Renal cortex interstitium (tissue), 11 donors: ENCODE results near the gene THSD7A. TPM values are rescaled to one million over a fixed set of nuclear protein-coding genes. Genes with fewer than 3 reads are reported as not detected.

Experiments used
- DNase-seq, 11 donors: peaks; one replicate each; pipeline ENCODE4 v3.0.0-alpha.2; 2013; ENCODE audit warnings: low read depth in 9 of 11, low spot score in 4 of 11; ENCODE audit errors: extremely low read depth in 1 of 11
- polyA plus RNA-seq, 3 donors: library from polyadenylated mRNA; unstranded; fragments of 120-200 nt; gene quantifications; one replicate each; pipeline ENCODE4 v1.2.1, GENCODE V29; 2013; ENCODE audit not compliant: insufficient read length in 3 of 3

THSD7A gene
- polyA plus RNA-seq, 3 donors, result 58.2 to 63.1 (median 63.0) TPM

DNA sequence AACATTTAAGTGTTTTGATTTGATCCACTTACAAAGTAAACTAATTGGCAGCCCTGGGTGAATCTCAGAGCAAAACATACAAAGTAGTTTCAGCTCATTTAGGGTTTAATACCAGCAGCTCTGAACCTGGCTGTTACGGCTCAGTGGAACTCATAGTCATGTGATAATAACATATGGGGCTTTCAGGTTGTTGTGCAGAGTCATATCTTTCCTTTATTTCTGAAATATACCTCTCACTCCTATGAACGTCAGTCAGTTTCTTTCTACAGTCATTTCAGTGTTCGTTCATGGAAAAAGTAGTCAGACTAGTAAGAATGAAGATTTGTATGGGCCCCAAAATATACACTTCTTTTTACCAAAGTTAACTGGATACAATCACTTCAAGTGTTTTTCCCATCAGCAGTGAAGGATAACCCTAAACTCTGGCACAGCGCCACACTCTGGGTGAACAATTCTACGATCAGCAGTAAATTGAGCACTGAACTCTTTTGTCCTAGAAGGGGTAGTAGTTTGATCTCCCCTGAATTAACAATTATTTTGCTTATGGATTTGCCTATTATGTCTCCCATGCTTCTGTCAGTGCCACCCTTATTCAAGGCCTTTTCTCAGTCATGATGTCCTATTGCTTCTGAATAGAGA lies 218.6 kb downstream of the THSD7A start:
- no peak for DNase-seq

DNA sequence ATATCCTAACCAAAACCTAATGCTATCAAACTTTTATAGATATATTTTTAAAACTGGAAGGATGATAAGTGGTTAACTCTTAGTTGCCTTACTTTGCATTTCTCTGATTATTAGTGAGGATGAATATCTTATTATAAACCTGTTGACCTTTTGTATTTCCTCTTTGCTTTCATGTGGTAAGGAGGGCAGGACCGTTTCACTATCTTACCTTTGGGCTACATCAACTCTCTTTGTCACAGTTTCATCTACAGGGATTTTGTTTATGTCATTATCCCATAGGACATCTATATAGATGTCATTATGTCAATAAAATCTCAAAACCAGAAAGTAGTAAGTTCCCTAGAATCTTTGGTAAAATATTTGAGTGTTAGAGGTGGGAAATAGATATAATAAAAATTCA lies 219.3 kb downstream of the THSD7A start:
- DNase-seq, result no peak

DNA sequence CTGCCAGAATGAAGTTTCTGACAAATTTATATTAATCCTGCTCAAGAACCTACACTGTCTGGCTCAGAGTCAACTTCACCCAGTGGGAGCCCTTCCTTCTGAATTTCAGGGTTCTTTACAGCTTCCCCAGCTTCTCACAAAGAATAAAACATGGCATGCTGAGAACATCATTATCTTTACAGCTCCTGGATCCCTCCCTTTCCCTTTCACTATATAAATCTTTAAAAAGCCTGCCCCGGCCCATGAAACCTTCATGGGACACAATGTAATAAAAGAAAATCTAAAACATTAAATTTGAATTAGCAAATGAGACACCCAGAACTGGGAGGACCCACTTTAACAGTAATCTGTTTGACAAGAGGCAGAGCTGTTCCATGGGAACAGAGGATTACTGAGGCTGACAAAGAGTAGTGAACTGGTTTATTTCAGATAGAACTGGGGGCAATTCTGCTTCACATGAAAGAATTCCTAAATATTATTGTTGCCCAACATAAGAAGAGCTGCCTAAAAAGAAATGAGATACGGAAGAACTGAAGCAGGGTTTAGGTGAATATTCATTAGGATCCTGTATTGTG lies 222.8 kb downstream of the THSD7A start:
- no peak for DNase-seq

DNA sequence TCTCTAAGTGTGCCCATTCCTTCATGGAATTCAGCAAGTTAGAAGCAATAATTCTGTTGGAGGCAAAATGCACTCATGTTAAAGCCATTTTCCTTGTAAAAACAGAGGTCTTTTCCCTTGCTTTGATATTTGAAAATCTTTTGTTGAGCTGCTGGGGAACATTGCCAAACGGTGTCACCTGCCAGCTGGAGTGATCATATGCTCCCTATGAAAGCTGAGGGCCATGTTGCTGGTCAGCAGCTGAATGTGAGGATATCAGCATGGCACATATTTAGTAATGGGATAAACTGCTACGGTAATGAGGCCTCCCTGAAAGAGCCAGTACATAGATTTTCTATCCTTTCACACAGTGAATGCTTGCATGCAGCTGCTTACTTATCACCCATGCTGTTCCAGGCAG lies 224.3 kb downstream of the THSD7A start:
- no peak for DNase-seq

DNA sequence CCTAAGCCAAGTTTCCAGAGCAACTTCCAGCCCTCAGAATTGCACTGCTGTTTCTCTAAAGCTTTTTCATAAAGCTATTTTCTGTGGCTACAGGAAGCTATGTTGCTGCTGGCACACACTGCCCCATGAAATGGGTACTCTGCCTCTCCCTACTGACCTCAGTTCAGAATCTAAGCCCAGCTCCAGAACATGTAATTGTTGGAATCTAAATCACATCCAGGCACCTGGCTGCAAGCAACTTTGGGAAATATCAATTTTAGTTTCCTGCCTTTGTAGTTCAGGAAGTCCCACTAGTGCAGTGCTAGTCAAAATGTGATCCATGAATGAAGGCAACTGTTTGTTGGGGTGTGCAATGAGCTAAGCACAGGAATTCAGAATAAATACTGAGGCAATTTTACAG lies 226.2 kb downstream of the THSD7A start:
- no peak for DNase-seq

DNA sequence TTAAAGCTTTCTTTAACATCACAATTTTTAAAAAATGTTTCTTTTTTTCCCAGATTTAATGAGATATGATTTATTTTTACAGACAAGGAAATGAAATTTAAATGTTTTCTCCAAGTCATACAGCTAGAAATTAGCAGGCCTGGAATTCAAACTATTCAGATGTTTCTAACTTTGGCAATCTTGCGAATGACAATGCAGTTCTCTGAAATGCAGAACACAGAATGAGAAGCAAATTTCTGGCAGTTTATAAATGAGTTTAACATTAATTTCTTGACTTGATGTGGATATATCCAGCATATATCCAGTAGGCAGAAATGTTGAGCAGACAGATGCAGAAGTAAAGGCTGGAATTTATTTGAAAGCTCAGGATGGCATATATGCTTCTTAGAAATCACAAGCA lies 227.5 kb downstream of the THSD7A start:
- DNase-seq, result no peak

DNA sequence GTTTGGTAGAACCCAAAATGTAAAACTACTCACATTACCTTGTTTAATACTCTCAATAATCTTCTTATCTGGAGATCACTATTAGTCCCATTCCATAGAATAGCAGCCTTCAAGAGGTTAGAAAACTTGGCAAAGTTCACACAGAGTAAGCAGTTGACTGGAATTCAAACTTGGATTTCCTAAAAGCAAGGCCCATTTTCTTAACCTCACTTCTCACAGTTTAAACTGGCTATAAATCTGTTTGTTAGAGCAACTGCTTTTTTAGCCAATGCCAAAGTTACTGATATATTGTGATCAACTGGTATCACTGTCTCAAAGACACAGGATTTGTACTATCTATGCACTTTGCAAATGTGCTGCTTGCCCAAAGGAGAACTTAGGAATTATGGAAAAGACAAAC lies 230.2 kb downstream of the THSD7A start:
- DNase-seq, result no peak

DNA sequence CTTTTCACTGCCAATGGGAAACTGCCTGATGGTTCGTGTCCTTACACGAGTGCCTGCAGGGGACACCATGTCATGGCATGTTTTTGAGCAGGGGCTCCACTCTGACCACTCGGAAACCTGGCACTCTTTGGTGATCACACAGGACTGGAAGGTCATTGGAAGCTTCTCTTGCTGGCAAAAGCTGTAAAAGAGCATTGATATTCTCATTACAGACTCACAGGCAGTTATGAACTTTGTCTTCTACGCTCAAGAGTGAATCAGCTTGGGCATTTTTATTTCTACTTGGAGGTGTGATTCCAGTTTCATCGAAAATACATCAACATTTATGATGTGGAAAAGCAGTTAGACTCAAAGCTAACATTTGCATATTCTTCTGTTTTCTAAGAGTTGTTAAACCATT lies 238.7 kb downstream of the THSD7A start:
- DNase-seq, result no peak

DNA sequence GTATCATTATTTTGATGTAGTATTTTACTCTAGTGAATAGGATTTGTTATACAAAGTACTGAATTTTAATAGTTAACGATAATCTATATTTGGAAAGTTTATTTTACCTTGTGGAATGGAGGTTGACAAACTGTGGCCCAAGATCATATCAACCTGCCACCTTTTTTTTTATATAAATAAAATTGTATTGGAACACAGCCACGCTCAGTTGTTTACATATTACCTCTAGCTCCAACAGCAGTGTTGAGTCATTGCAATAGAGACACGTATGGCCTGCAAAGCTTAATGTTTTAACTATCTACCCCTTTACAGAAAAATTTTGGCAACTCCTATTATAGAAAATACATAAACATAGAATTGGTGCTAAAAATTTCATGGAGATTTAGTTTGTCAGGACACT lies 239.3 kb downstream of the THSD7A start:
- DNase-seq, result no peak

DNA sequence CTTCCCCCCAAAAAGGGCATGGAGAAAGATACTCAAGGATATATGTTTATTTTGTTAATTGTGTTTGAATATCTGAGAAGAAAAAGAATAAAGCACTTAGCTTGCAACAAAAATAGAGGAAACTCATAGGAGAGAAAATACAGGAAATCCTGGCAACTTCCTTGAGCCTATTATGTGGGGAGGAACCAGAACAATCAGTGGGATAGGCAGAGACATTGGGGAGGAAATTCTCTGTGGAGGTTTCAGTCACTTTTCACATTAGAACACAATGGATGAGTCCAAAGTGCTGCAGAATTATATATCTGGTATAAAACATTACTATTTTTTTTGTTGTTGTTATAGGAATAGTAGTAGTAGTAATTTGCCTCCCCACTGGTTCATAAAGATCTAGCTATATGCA lies 240.1 kb downstream of the THSD7A start:
- DNase-seq, result no peak

DNA sequence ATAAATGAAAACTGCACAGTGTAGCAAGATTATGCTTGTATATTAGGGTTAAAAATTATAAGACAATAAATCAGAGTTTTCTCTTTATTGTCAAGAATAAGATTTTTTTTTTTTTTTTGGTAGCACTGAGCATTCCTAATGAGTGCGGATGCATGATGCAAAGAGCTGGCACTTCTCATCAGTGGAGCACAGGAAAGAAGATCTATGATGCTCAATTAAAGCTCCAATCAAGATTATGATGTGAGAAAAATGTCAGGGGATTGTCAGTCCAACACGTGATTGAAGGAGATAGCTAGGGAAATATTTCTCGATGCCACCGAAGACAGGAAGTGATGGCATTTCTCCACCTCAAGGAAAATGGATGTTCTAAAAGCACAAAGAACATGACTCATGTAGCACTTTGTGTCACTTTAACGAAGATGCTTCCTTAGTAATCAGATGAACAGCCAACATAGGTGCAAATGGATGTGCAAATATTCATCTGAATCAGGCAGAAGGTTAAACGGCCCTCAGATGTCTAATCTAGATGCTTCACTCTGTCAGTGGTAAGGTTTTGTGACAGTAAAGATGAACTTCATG lies 240.9 kb downstream of the THSD7A start:
- DNase-seq, result no peak

DNA sequence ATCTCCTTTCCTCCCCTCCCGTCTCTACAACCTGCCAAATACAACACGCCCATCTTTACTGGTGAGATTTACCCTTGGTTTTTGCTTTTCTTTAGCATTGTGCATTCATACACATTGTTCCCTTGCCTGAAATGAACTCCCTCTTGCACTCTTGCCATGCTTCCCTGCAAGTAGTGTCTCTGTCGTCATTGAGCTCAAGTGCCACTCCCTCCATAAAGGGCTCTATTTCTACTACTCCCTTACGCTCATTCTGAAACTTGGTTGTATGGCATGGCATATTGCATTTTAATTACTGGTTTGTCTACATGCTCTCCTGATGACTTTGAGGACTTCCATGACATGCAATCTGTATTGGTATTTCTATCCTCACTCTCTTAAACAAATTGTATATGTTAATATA lies 242.7 kb downstream of the THSD7A start:
- DNase-seq, result no peak

DNA sequence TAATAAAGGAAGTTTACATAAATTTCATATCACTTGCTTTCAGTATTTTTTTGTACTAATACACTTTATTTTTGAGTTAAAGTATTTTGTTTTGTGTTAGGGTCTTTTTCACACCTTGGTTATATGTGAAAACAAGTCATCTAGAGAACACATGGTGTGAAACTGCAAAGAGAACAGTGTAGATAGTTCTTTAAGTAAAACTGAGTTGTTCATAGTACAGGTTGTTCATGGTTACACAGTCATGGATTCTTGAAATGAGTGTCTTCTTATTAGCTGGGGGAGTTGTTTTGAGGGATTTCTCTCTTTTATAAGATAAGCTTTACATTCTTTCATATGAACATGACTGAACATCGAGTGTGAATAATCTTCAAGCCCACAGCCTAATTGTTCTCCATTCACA lies 244.2 kb downstream of the THSD7A start:
- no peak for DNase-seq

DNA sequence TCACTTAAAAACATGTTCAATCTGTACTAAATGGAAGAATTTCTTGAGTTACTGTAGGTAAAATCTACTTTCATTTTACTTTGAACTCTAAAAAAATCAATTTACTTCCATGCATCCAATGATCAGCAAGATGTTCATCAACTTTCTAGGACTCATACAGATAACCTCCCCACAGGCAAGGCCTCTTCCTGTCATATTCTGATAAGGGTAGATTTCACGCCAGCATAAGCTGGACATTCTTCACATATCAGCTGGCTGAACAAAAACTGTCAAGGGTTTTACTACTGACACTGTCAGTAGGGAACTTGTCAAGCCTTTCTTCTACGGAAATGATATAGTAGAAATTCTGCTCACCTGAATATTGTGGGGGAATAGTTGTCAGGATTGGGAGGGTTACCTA lies 244.9 kb downstream of the THSD7A start:
- no peak for DNase-seq

DNA sequence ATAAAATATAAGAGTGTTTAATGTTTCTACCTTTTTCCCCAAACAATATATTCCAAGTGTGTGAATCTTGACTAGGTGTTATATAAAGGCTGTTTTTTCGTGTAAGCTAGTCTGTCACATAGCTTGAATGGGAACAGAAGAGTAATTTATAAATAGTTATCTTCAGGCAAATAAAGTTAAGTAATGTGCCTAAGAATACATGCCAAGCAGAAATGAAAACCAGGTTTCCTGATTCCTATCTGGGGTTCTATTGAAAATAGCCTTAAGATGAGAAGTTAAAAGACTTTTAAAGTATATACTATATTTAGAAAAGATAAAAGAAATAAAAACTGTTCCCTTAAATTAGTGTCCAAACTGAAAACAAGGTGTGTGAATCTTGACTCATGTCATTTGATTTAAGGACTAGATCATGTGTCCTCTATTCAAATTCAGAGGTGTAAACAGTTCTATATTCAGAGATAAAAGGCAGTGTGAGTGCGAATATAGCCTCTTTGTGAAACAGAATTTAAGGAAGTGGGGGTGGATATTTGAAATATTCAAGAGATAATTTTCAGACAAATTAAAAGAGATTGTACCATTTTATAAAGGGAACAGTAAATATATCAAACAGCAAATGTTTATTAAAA lies 247.5 kb downstream of the THSD7A start:
- DNase-seq, result no peak

DNA sequence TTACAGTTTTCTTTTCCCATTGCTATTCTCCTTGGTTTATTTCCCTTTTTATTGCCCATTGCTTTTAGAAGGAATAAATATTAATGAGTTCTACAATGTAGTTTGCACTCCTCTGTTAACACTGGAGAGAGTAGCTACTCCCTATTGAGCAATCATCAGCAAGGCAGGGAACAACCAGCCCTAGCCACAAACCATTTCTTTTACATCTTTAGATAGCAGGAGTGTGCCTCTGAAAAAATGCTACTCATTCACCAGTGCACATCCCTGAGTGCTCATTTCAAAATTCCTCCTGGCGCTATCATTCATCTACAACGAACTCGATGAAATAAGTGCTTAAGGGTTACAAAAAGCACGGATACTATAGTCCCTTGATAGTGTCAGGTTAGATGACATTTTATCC lies 252.9 kb downstream of the THSD7A start:
- DNase-seq, result no peak

DNA sequence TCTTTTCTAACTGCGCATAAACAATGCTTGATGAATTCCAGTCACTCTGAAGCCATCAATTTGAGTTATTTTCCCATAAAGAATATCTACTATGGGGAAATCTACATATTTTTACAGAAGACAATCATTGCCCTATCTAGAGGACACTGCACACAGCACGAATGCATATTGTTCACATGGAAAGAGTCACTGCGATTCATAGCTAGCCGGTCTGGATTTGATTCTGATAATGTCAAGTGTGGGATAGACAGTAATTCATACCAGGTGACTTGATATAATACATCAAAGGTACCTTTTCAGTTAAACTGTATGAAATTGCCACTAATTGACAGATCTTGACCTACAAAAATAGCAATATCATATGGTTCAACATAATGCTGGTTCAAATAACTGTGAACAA lies 255.7 kb downstream of the THSD7A start:
- DNase-seq, result no peak

DNA sequence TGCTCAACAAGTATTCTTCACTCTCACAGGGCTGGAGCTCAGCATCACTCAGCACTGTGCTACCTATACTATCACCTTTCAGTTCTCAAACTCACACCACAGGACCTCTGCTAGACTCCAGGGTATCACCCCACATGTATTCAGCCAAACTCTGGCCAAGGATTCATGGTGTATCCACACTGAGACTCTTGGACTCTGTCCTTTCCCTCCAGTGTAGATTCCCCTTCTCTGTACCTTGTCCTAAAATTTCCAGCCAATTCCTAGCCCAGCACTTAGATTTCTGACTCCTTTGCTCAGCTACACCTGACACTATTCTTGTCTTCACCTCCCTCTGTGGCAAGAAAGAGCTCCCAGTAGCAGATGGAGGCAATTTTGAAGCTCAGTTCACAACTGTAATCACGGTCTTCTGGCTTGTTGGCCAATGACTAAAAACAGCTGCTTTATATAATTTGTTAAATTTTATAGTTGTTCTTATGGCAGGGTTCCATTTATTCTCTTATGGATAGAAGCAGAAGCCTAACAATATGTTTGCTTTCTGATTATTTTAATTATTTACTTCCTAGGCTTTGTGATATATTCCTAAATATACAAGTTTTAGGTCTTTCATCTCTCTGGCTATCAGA lies 258.8 kb downstream of the THSD7A start:
- peak in 3 of 11 donors; percentile 7 to 20 (median 18) for DNase-seq

DNA sequence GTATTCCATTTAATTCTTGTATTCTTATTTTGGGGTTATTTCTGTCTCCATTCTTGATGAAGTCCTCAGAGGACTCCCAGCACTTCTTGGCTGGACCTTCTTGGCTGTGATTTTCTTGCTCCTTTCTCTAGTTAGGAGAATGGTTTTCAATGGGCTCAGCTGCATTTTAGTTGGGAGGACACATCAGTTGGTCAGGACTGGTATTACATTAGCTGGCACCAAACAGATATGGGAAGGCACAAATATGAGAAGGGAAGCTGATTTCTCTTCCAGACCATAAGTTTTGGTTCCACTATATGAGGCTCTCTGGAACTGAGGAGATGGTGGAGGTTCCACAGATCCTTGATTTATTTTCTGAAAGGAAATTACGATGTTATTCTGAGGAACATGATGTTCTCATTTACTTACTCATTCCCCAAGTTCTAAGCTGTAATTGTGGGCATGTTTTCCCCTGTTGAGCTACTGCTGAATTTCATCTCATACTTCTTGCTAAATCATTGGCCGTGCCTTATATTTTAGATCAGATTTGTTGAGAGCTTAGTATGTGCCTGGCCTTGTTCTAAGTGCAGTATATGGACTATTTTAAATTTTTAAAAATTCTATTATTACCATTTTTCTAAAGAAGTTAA lies 261.0 kb downstream of the THSD7A start:
- no peak for DNase-seq

DNA sequence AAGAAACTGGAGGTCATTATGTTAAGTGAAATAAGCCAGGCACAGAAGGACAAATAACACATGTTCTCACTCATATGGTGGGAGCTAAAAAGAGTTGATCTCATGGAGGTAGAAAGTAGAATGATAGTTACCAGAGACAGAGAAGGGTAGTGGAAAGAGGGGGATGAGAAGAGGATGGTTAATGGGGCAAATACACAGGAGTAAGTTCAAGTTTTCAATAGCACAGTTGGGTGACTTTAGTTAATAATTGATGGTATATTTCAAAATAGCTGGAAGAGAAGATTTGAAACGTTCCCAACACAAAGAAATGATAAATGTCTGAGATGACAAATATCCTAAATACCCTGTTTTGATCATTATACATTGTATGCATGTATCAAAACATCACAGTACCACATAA lies 261.8 kb downstream of the THSD7A start:
- DNase-seq, result no peak
